WTC11 (cell line): Measurements from ENCODE around the gene TTC39C.

Source experiments
- CREB1 ChIP-seq: sonication (generic); formaldehyde crosslinking; IDR thresholded peaks from 2 replicates; pipeline ENCODE4 v1.8.0; 2023; ENCODE audit warnings: mild to moderate bottlenecking, missing genetic modification reagents
- E2F5 ChIP-seq: sonication (generic); formaldehyde crosslinking; IDR thresholded peaks from 2 replicates; pipeline ENCODE4 v1.8.1; 2022; ENCODE audit warnings: mild to moderate bottlenecking, moderate library complexity, missing genetic modification reagents
- ERG ChIP-seq: fragments of 250-450 bp; sonication (Bioruptor Pico); IDR thresholded peaks from 2 replicates; pipeline ENCODE4 v1.8.0; 2021; ENCODE audit warnings: mild to moderate bottlenecking
- JUN ChIP-seq: sonication (generic); formaldehyde crosslinking; IDR thresholded peaks from 2 replicates; pipeline ENCODE4 v1.8.0; 2023; ENCODE audit warnings: mild to moderate bottlenecking, missing genetic modification reagents
- NR3C1 ChIP-seq: sonication (generic); formaldehyde crosslinking; conservative IDR thresholded peaks from 2 replicates; pipeline ENCODE4 v1.8.1; 2023; ENCODE audit warnings: low read depth, mild to moderate bottlenecking, missing genetic modification reagents
- TCF7 ChIP-seq: sonication (generic); formaldehyde crosslinking; IDR thresholded peaks from 2 replicates; pipeline ENCODE4 v1.8.0; 2022; ENCODE audit warnings: mild to moderate bottlenecking, low read depth, missing genetic modification reagents, moderate library complexity
- TF ChIP-seq, protein P1 (sequence below): fragments of 200-600 bp; IDR thresholded peaks from 2 replicates; pipeline ENCODE4 v1.8.0; 2022; ENCODE audit warnings: antibody characterized with exemption
- TF ChIP-seq, protein P2 (sequence below): sonication (generic); formaldehyde crosslinking; IDR thresholded peaks from 2 replicates; pipeline ENCODE4 v1.8.1; 2023; ENCODE audit warnings: mild to moderate bottlenecking, moderate library complexity, missing genetic modification reagents
- TF ChIP-seq, protein P3 (sequence below): sonication (generic); formaldehyde crosslinking; IDR thresholded peaks from 2 replicates; pipeline ENCODE4 v1.8.1; 2022; ENCODE audit warnings: low read depth, missing genetic modification reagents, borderline replicate concordance

- TF ChIP-seq, protein P1, sequence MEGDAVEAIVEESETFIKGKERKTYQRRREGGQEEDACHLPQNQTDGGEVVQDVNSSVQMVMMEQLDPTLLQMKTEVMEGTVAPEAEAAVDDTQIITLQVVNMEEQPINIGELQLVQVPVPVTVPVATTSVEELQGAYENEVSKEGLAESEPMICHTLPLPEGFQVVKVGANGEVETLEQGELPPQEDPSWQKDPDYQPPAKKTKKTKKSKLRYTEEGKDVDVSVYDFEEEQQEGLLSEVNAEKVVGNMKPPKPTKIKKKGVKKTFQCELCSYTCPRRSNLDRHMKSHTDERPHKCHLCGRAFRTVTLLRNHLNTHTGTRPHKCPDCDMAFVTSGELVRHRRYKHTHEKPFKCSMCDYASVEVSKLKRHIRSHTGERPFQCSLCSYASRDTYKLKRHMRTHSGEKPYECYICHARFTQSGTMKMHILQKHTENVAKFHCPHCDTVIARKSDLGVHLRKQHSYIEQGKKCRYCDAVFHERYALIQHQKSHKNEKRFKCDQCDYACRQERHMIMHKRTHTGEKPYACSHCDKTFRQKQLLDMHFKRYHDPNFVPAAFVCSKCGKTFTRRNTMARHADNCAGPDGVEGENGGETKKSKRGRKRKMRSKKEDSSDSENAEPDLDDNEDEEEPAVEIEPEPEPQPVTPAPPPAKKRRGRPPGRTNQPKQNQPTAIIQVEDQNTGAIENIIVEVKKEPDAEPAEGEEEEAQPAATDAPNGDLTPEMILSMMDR = no peak
- TF ChIP-seq E2F5 (no peak), NR3C1 (CRISPR knock-in tag) (no peak), TCF7 (no peak), ERG (CRISPR knock-in tag) (no peak), JUN (CRISPR knock-in tag) (no peak), CREB1 (no peak)
- TF ChIP-seq, protein P2, sequence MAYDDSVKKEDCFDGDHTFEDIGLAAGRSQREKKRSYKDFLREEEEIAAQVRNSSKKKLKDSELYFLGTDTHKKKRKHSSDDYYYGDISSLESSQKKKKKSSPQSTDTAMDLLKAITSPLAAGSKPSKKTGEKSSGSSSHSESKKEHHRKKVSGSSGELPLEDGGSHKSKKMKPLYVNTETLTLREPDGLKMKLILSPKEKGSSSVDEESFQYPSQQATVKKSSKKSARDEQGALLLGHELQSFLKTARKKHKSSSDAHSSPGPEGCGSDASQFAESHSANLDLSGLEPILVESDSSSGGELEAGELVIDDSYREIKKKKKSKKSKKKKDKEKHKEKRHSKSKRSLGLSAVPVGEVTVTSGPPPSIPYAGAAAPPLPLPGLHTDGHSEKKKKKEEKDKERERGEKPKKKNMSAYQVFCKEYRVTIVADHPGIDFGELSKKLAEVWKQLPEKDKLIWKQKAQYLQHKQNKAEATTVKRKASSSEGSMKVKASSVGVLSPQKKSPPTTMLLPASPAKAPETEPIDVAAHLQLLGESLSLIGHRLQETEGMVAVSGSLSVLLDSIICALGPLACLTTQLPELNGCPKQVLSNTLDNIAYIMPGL (CRISPR knock-in tag) = no peak
- TF ChIP-seq, protein P3, sequence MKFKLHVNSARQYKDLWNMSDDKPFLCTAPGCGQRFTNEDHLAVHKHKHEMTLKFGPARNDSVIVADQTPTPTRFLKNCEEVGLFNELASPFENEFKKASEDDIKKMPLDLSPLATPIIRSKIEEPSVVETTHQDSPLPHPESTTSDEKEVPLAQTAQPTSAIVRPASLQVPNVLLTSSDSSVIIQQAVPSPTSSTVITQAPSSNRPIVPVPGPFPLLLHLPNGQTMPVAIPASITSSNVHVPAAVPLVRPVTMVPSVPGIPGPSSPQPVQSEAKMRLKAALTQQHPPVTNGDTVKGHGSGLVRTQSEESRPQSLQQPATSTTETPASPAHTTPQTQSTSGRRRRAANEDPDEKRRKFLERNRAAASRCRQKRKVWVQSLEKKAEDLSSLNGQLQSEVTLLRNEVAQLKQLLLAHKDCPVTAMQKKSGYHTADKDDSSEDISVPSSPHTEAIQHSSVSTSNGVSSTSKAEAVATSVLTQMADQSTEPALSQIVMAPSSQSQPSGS = no peak
Measured at GRCh38 chr18:24003903-24004640, 10.5 kb upstream of the TTC39C start.
